Astrocyte (in vitro differentiated cells and primary cell): ENCODE results near the gene RALGAPA2. TPM values are rescaled to one million over a fixed set of nuclear protein-coding genes. Genes with fewer than 3 reads are reported as not detected.

ENCODE experiments used
- DNase-seq: peaks from one replicate; pipeline ENCODE4 v3.0.0-alpha.2; 2010; ENCODE audit warnings: low read depth
- FAIRE-seq: peaks from 2 replicates; lab custom pipeline; 2011; peaks lifted over from hg19 to GRCh38; lab: Jason Lieb, UNC
- H2AFZ ChIP-seq: 2 replicates; pipeline ENCODE4 v1.6.0; 2012; ENCODE audit warnings: low read depth, low read length, inconsistent platforms
- H3K27ac ChIP-seq: 2 replicates; pipeline ENCODE4 v1.5.1; 2011; ENCODE audit warnings: low read depth, low read length, inconsistent platforms
- H3K27me3 ChIP-seq: 2 replicates; pipeline ENCODE4 v1.6.0; 2011; ENCODE audit warnings: low read length, inconsistent platforms; ENCODE audit not compliant: insufficient read depth
- H3K36me3 ChIP-seq: 2 replicates; pipeline ENCODE4 v1.5.1; 2011; ENCODE audit warnings: low read length, inconsistent platforms; ENCODE audit not compliant: insufficient read depth
- H3K4me1 ChIP-seq: 2 replicates; pipeline ENCODE4 v1.5.1; 2011; ENCODE audit warnings: low read length, inconsistent platforms; ENCODE audit not compliant: insufficient read depth
- H3K4me2 ChIP-seq: 2 replicates; pipeline ENCODE4 v1.6.0; 2012; ENCODE audit warnings: low read length, inconsistent platforms
- H3K4me3 ChIP-seq: 2 replicates; pipeline ENCODE4 v1.5.1; 2011; ENCODE audit warnings: low read depth, mild to moderate bottlenecking, low read length, inconsistent platforms; ENCODE audit not compliant: insufficient read depth
- H3K79me2 ChIP-seq: 2 replicates; pipeline ENCODE4 v1.6.0; 2012; ENCODE audit warnings: mild to moderate bottlenecking, low read length, inconsistent platforms; ENCODE audit not compliant: insufficient read depth
- H3K9ac ChIP-seq: 2 replicates; pipeline ENCODE4 v1.6.0; 2012; ENCODE audit warnings: mild to moderate bottlenecking, low read length, inconsistent platforms
- H3K9me3 ChIP-seq: 2 replicates; pipeline ENCODE4 v1.5.1; 2012; ENCODE audit warnings: low read depth, mild to moderate bottlenecking, low read length, inconsistent platforms; ENCODE audit not compliant: insufficient read depth
- H4K20me1 ChIP-seq: 2 replicates; pipeline ENCODE4 v1.6.0; 2012; ENCODE audit warnings: low read length, inconsistent platforms; ENCODE audit not compliant: insufficient read depth
- H3K27ac Mint-ChIP-seq: one replicate; pipeline ENCODE4 v1.8.0; 2021; ENCODE audit warnings: mild to moderate bottlenecking, mixed read lengths; ENCODE audit not compliant: unreplicated experiment
- H3K27me3 Mint-ChIP-seq: one replicate; pipeline ENCODE4 v1.8.0; 2021; ENCODE audit warnings: low read depth, mixed read lengths; ENCODE audit not compliant: unreplicated experiment
- H3K36me3 Mint-ChIP-seq: one replicate; pipeline ENCODE4 v1.8.0; 2021; ENCODE audit warnings: low read depth, mixed read lengths; ENCODE audit not compliant: unreplicated experiment
- H3K4me1 Mint-ChIP-seq: one replicate; pipeline ENCODE4 v1.8.0; 2021; ENCODE audit warnings: low read depth, mixed read lengths; ENCODE audit not compliant: unreplicated experiment
- H3K4me3 Mint-ChIP-seq: one replicate; pipeline ENCODE4 v1.8.0; 2021; ENCODE audit warnings: mild to moderate bottlenecking, moderate library complexity, mixed read lengths; ENCODE audit not compliant: unreplicated experiment
- H3K9me3 Mint-ChIP-seq: one replicate; pipeline ENCODE4 v1.8.0; 2021; ENCODE audit warnings: mild to moderate bottlenecking, mixed read lengths; ENCODE audit not compliant: unreplicated experiment
- EZH2 ChIP-seq: IDR thresholded peaks from 2 replicates; pipeline ENCODE4 v1.6.1; 2012; ENCODE audit warnings: mild to moderate bottlenecking, low read length, inconsistent platforms; ENCODE audit not compliant: insufficient read depth
- total RNA-seq: library from RNA; stranded (reverse); gene quantifications from 2 replicates; pipeline ENCODE4 v1.2.1, GENCODE V29; 2021
- TF ChIP-seq, protein P1 (sequence below): IDR thresholded peaks from 2 replicates; pipeline ENCODE4 v1.5.1; 2011; ENCODE audit warnings: low read depth, mild to moderate bottlenecking, inconsistent platforms, low read length, moderate library complexity; ENCODE audit not compliant: insufficient read depth

RALGAPA2 gene
- total RNA-seq, 1 donor from 2014 or later: 6.6 TPM

DNA sequence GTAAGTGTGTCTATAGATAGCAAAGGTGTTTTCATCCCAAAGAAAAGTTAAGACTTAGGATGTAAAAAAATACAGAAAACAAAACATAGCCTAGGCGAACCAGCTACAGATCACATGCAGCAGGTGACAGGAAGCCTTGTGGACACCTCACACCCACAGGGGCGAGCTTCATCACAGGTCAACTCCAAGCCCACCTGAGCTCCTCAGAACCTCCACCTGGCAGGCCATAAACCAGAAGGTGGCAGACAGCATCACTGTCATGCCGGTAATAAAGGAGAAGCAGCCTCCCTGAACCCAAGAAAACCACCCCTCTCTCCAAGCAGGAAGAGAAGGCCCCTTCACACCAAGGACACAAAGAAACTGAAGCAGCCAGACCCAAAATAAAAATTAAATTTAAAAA, 1.0 kb downstream of the RALGAPA2 start:
- H3K36me3 Mint-ChIP-seq: no peaks in the 10 kb centered on the region
- peaks cover 3% of the 10 kb centered on the region for H3K4me1 Mint-ChIP-seq
- H3K36me3 ChIP-seq: no peaks in the 10 kb centered on the region
- no peak overlapping the region for H3K27ac ChIP-seq
- H2AFZ ChIP-seq: no peak overlapping the region
- peak overlapping the region; percentile 86 for H3K4me3 Mint-ChIP-seq
- peak overlapping the region; percentile 83 for H3K9ac ChIP-seq
- H3K27ac Mint-ChIP-seq: no peak overlapping the region
- TF ChIP-seq EZH2: no peak
- TF ChIP-seq, protein P1, sequence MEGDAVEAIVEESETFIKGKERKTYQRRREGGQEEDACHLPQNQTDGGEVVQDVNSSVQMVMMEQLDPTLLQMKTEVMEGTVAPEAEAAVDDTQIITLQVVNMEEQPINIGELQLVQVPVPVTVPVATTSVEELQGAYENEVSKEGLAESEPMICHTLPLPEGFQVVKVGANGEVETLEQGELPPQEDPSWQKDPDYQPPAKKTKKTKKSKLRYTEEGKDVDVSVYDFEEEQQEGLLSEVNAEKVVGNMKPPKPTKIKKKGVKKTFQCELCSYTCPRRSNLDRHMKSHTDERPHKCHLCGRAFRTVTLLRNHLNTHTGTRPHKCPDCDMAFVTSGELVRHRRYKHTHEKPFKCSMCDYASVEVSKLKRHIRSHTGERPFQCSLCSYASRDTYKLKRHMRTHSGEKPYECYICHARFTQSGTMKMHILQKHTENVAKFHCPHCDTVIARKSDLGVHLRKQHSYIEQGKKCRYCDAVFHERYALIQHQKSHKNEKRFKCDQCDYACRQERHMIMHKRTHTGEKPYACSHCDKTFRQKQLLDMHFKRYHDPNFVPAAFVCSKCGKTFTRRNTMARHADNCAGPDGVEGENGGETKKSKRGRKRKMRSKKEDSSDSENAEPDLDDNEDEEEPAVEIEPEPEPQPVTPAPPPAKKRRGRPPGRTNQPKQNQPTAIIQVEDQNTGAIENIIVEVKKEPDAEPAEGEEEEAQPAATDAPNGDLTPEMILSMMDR: no peak
- H4K20me1 ChIP-seq: peaks cover 11% of the 10 kb centered on the region
- peak overlapping the region; percentile 93 for H3K4me2 ChIP-seq
- no peaks in the 10 kb centered on the region for H3K27me3 Mint-ChIP-seq
- DNase-seq: no peak
- H3K27me3 ChIP-seq: no peaks in the 10 kb centered on the region
- peaks cover 8% of the 10 kb centered on the region for H3K79me2 ChIP-seq
- no peaks in the 10 kb centered on the region for H3K9me3 Mint-ChIP-seq
- FAIRE-seq: no peak
- H3K4me3 ChIP-seq: peak overlapping the region; percentile 76
- peaks cover 11% of the 10 kb centered on the region for H3K4me1 ChIP-seq
- no peaks in the 10 kb centered on the region for H3K9me3 ChIP-seq

DNA sequence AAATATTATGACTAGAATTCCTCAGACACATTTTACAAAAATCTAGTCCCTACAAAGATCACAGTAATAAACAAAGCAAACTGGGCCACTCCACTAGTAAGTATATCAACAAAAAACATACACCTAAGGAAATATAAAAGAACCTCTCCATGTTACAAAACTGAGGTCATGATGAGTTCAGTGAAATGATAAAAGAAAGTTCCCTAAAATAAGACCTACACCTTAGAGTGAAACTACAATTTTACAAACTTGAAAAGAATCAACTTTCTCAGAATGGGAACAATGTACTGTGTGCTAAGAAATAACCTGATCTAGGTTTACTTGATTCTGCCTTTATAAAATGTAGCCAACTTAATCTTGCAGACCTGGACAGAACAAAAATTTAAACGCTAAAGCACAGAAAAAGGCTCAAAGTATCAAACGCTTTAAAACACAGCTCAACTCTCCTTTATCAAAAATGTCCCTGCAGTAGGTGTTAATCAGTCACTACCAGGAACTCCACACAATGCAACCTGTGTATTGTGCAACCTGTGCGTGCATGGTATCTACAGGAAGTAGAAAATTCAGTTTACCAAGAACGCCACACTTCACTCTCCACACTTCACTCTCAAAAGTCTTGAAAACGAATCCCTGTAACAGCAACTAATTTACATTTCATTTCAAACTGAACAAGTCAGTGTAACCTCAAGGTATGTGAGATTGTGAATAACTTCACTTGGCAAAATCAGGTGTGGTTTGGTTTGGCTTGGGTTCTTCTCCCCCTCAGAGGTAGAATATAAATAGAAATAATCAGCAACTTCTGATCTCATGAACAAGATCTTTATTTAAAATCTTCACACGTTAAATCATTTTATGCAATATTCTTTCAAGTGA, 1.8 kb downstream of the RALGAPA2 start:
- H3K9me3 Mint-ChIP-seq: no peaks in the 10 kb centered on the region
- Histone ChIP-seq H3K27ac (no peak overlapping the region), H3K9ac (no peak overlapping the region), H3K79me2 (peaks cover 8% of the 10 kb centered on the region), H3K4me1 (peaks cover 11% of the 10 kb centered on the region), H3K4me3 (no peak overlapping the region), H2AFZ (no peak overlapping the region), H3K36me3 (no peaks in the 10 kb centered on the region), H3K27me3 (no peaks in the 10 kb centered on the region), H4K20me1 (peaks cover 11% of the 10 kb centered on the region), H3K9me3 (no peaks in the 10 kb centered on the region), H3K4me2 (peak overlapping the region; percentile 93)
- no peaks in the 10 kb centered on the region for H3K36me3 Mint-ChIP-seq
- no peak overlapping the region for H3K27ac Mint-ChIP-seq
- FAIRE-seq (no peak), DNase-seq (no peak)
- TF ChIP-seq EZH2: no peak
- TF ChIP-seq, protein P1: no peak
- H3K4me3 Mint-ChIP-seq: no peak overlapping the region
- no peaks in the 10 kb centered on the region for H3K27me3 Mint-ChIP-seq
- H3K4me1 Mint-ChIP-seq: peaks cover 3% of the 10 kb centered on the region

DNA sequence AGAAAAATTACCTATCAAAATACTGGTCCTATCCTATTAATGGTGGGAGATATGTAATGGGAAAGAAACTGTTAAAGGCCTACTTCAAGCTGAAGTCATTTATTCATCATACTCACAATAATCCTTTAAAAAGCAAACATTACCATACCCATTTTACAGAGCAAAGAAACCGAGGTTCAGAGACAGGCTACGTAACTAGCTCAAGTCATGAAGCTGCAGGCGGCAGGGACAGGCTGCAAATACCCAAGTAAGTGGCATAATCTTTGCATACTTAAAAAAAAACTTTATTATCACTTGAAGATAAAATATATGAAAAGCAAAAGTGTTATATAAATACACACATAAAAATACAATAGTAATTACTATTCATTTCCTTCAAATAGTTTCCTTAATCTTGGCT, 2.6 kb downstream of the RALGAPA2 start:
- Histone ChIP-seq H2AFZ (no peak overlapping the region), H3K4me2 (no peak overlapping the region), H3K27ac (no peak overlapping the region), H3K27me3 (no peaks in the 10 kb centered on the region), H3K36me3 (no peaks in the 10 kb centered on the region), H3K9me3 (no peaks in the 10 kb centered on the region), H4K20me1 (peaks cover 11% of the 10 kb centered on the region), H3K9ac (no peak overlapping the region), H3K4me3 (no peak overlapping the region), H3K79me2 (peaks cover 8% of the 10 kb centered on the region), H3K4me1 (peaks cover 11% of the 10 kb centered on the region)
- TF ChIP-seq, protein P1: no peak
- no peak for TF ChIP-seq EZH2
- no peaks in the 10 kb centered on the region for H3K27me3 Mint-ChIP-seq
- no peaks in the 10 kb centered on the region for H3K9me3 Mint-ChIP-seq
- no peak overlapping the region for H3K4me3 Mint-ChIP-seq
- no peak overlapping the region for H3K27ac Mint-ChIP-seq
- no peak for DNase-seq
- H3K4me1 Mint-ChIP-seq: peaks cover 3% of the 10 kb centered on the region
- no peaks in the 10 kb centered on the region for H3K36me3 Mint-ChIP-seq
- no peak for FAIRE-seq
